Embryonic facial prominence (tissue), 1 donor: Measurements from ENCODE around the gene SLC22A12.
A peak's percentile ranks its signal among the peaks of the same experiment; 100 is the strongest.
"Not testable (repeated sequence)": the region's sequence is repeated elsewhere in the genome, so short reads cannot be mapped to it uniquely, and the experiment has no call there.

ENCODE experiments used
- DNase-seq: peaks from one replicate; pipeline ENCODE4 v3.0.0-alpha.2; 2016; ENCODE audit errors: extremely low spot score

SLC22A12 gene

GRCh38 chr11:64590763-64591221 lies at the start of gene SLC22A12:
TSS of gene SLC22A12 (plus strand) at chr11:64591220. CDS start at chr11:64591557, 337 bp downstream.
- DNase-seq, result no peak

- no peak for DNase-seq
Measured at GRCh38 chr11:64542172-64543125, 48.6 kb upstream of the SLC22A12 start.

GRCh38 chr11:64543818-64544217 lies 47.2 kb upstream of the SLC22A12 start:
- no peak for DNase-seq

- no peak for DNase-seq
Measured at GRCh38 chr11:64544616-64545296, 46.3 kb upstream of the SLC22A12 start.

GRCh38 chr11:64545619-64546018 lies 45.4 kb upstream of the SLC22A12 start:
- no peak for DNase-seq

GRCh38 chr11:64546176-64546575 lies 44.8 kb upstream of the SLC22A12 start:
- no peak for DNase-seq

- DNase-seq, result no peak
Measured at GRCh38 chr11:64546600-64546999, 44.4 kb upstream of the SLC22A12 start.

GRCh38 chr11:64549969-64550368 lies 41.1 kb upstream of the SLC22A12 start:
- no peak for DNase-seq

GRCh38 chr11:64553554-64554201 lies 37.3 kb upstream of the SLC22A12 start:
- peak; percentile 45 for DNase-seq

GRCh38 chr11:64556044-64556720 lies 34.8 kb upstream of the SLC22A12 start:
- DNase-seq, result no peak

- DNase-seq, result no peak
Measured at GRCh38 chr11:64556721-64557250, 34.2 kb upstream of the SLC22A12 start.

GRCh38 chr11:64558065-64558745 lies 32.8 kb upstream of the SLC22A12 start:
- DNase-seq, result no peak

GRCh38 chr11:64558869-64559268 lies 32.2 kb upstream of the SLC22A12 start:
- DNase-seq, result no peak

- DNase-seq, result no peak
Measured at GRCh38 chr11:64559351-64560138, 31.5 kb upstream of the SLC22A12 start.

GRCh38 chr11:64560139-64560771 lies 30.8 kb upstream of the SLC22A12 start:
- DNase-seq, result no peak

GRCh38 chr11:64560941-64561340 lies 30.1 kb upstream of the SLC22A12 start:
- DNase-seq, result no peak

GRCh38 chr11:64561429-64561828 lies 29.6 kb upstream of the SLC22A12 start:
- not testable (repeated sequence) for DNase-seq

- DNase-seq, result no peak
Measured at GRCh38 chr11:64561984-64562722, 28.9 kb upstream of the SLC22A12 start.
